Activated T-cell treated with anti-CD3 and anti-CD28 coated beads for 48 hours (primary cell): ENCODE data around the gene DNM1.
A peak's percentile ranks its signal among the peaks of the same experiment; 100 is the strongest.
"Not testable (repeated sequence)": the region's sequence is repeated elsewhere in the genome, so short reads cannot be mapped to it uniquely, and the experiment has no call there.

Experiments used
- DNase-seq: peaks from one replicate; pipeline ENCODE4 v3.0.0-alpha.2; 2020; ENCODE audit warnings: low read depth

DNM1 gene

DNA sequence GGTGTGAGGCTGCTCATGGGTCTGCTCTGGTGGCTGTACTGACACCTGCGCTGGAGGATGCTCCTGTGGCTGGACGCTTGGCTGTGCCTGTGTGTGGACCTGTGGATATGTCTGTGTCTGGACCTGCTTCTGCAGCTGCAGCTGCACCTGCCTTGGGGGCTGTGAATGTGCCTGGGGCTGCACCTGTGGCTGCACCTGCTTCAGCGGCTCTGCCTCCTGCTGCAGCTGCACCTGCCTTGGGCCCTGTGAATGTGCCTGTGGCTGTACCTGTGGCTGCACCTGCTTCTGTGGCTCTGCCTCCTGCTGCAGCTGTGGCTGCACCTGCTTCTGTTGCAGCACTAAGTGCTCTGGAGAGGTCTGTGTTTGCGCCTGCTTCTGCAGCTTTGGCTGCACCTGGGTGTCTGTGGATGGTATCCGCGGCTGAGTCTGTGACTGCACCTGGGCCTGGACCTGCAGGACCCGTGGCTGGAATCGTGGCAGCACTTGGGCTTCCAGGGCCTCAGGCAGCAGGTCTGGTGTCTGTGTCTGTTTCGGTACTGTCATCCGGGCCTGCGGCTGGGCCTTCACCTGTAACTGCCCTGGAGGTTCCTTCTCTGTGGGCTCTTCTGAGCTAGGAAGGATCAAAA, 24.3 kb upstream of the DNM1 start:
- DNase-seq, result no peak

DNA sequence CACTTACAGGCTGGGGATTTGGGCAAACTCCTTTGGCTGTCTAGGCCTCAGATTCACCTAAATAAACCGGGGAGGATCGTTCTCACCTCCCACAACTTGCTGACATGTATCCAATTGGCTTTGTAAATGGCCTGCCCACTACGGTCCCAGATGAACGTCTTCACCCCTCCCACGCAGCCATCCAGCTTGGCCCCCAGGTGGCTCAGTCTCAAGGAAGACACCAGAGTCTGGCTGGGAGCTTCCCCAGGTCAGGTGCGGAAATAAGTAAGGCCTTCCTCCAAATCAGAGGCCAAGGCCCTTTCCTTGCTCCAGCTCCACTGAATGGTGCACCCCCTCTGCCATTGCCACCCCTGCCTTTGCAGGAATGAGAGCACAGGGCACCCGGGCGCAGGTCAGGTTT, 23.2 kb upstream of the DNM1 start:
- DNase-seq, result no peak

DNA sequence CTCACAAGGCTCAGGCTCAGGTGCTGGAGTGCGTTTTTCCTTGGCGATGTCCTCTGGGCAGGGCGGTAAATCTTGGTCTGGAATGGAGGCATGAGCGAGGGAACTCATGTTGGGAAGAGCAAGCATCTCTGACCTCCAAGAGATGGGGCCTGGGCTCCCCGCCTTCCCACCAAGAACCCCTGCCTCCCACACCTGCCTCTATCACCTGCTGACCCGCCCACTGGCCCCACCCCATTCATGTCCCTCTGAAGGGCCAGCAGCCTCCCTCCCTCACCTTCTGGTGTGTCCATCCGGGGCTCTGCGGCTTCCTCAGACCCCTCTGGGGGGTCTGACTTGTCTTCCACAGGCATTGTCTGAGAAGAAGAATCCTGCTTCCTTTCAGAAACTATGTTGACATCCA, 22.7 kb upstream of the DNM1 start:
- DNase-seq, result no peak

DNA sequence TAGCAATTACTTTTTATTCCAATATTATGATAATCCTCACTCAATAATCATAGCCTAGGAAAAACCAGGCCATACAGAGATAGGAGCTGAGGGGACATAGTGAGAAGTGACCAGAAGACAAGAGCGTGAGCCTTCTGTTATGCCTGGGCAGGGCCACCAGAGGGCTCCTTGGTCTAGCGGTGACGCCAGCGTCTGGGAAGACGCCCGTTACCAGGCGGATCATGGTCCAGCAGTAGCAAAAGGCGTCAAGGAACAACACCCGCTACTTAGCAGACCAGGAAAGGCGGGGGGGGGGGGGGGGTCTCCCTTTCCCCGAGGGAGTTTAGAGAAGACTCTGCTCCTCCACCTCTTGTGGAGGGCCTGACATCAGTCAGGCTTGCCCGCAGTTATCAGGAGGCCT, 21.7 kb upstream of the DNM1 start:
- not testable (repeated sequence) for DNase-seq

DNA sequence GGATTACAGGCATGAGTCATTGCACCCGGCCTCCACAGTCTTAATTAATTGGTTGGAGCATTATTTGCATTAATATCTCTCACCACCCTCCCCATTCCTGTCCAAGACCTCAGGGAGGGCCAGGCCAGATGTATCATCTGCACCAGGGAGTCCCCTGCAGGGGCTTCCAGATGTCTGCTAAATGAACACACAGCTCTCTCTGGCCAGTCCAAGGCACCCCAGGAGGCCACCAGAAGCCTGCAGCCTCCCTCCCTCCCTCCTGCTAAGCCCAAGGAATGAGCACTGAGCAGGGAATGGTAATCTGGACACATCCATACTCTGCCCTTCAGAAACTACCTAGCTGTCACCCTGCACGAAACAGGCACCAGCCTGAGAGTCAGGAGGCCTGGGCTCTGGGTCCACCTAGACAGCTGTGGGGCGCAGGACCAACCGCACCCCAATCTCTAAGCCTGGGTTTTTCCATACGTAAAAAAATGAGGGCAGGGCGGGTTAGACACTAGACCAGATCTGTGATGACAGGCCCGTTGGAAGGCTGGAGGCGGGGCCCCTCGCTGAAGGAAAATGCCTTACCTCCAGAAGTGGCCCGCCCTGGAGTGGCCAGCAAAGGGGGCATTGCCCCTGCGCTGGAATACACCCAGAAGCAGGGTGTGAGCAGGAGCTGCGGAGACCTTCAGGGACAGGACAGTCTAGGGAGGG, 20.1 kb upstream of the DNM1 start:
- no peak for DNase-seq

DNA sequence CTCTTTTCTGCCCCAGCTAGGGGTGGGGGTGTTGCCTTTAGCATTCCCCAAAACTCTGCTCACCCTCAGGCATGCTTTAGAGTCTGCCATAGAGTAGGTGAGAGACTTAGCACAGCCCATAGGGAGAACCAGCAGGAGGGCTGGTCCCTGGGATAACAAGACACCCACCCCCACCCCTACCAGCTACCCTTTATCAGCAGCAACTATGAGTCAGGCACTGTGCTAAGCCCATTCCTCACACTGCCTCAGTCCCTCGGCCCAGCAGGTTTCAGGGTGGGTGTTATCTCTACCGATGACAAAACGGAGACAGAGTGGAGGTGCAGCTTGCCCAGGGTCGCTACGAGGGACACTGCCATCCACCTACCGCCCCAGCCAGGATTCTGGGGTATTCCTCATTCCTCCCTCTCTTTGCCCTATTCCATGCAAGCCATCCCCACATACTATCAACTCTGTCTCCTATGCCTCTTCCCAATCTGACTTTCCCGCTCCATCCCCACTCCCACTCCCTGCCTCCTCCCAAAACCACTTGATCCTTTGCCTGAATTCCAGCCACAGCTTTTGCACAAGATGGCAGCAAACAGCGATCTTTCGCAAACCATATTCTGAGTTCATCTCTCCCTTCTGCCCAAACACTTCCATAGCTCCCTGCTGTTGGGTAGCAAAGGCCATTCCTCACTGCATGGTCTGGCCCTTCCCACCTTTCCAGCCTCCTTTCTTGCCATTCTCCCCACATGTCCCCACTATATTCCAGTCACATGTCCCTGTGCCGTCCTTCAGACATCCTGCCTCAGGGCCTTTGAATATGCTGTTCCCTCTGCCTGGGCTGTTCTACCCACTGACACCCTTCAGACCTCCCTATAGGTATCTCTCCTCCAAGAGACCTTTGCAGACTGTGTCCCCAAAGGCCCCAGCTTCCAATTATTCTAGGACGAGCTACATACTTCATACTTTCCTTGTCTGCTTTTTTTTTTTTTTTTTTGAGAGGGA, 16.9 kb upstream of the DNM1 start:
- no peak for DNase-seq

DNA sequence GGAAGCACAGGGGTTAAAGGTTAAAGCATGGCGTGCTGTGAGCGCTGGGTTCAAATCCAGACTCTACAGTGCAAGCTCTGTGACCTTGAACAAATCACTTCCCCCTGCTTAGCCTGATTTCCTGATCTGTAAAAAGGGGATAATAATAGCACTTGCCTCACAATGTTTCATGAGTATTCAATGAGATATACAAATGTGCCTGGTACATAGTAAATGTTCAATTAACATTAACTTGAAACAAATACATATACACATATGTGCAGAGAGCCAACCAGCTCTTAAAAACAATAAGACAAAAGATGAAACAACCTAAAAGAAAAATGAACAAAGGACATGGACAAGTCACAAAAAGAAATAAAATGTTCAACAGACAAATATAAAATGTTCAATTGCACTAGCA, 15.8 kb upstream of the DNM1 start:
- DNase-seq, result no peak

DNA sequence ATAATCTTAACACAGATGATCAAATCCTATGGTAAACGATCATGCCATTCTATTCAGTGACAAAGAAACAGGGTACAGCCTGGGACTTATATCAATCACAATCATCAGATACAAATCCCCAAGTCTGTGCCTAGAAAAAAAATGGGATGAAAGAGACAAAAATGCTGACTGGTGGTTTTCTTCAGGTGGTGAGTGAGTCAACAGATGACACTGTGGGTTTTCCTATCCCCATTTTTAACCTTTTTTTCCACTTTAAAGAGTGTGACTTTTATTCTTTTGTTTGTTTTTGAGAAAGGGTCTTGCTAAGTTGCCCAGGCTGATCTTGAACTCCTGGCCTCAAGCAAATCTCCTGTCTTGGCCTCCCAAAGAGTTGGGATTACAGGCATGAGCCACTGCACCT, 15.0 kb upstream of the DNM1 start:
- DNase-seq, result no peak

DNA sequence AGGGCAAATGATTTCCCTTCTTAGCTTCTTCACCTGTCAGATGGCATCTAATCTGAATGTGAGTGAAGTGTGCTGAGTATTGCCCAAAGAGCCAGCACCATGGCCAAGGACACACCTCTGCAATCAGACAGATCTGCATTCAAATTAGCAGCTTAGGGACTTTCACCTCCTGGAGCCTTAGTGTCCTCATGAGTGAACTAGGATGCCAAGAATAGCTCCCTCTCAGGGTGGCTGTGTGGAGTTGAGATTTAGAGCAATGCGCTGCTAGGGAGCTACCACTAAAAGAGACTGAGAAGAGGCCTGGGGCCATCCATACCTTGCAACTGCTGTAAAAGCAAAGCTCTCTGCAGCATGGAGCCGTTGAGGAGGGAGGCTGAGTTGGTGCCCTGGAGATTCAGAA, 13.2 kb upstream of the DNM1 start:
- DNase-seq, result no peak

DNA sequence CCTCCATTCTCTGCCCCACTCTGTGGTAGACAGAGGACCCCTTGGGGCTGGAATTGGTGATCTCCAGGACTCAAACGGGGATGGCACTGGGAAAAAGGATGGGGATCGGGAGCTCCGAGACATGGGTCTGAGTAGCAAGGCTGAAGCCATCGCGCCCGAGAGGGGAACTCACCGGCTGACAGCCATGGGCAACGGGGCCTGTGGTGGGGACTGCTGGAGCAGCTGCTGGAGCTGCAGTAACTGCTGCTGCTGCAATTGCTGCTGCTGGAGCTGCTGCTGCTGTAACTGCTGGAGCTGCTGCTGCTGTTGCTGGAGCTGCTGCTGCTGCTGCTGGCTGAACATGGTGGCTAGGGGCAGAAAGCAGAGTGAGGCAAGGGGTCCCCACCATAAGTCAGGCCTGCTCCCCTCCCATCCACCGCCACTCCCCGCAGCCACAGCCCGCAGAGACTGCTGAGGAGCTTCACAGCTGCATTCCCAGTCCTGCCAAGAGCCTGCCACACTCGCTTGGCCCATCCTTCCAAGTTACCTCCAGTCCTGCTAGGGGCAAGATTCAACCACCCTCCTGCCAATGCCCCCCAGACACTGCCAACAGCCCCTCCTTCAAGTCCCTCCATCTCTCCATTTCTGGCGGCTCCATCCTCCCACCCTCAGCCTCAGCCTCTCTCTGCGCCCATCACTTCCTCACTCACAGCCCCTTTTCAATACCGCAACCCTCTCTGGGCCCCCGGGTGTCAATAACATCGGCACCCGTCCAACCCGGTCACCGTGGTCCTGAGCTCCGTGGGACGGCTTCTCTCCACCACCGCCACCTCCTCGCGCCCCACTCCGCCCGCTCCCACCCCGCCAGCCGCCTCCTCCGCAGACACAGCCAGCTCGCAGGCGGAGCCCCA, 12.4 kb upstream of the DNM1 start:
- DNase-seq, result no peak

DNA sequence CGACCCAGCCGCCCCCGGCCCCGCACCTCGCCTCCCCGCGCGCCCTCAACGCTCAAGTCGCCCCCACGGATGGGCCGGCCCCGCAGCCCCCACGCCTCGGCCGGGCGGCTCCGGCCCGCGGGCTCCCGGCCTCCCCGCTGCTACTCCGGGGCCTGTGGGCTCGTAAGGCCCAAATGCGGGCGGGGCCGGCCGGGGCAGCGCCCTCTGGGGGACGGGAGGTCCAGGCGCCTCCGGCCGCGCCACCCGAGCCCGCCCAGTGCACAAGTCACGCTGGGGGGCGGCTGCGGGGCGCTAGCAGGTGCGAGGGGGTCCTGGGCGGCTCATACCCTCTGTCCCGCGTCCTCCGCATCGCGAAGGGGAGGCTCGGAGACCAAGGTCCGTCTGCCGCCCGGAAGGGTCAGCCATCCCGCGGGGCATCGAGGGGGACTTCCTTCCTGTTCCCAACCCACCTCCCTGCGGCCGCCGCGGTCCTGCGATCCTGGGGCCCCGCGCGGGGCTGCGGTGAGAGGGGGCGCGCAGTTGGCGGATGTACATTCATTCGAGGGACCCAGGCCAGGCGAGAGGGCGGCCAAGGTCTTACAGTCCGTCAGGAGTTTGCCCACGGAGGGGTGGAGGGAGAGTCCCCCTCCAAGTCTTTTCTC, 11.7 kb upstream of the DNM1 start, which contains the start of gene CIZ1:
TSS of gene CIZ1 (minus strand) at position 167 of the 641 bp plus-strand sequence. CDS start 715 bp downstream, outside the sequence.
- peak; percentile 71 for DNase-seq

DNA sequence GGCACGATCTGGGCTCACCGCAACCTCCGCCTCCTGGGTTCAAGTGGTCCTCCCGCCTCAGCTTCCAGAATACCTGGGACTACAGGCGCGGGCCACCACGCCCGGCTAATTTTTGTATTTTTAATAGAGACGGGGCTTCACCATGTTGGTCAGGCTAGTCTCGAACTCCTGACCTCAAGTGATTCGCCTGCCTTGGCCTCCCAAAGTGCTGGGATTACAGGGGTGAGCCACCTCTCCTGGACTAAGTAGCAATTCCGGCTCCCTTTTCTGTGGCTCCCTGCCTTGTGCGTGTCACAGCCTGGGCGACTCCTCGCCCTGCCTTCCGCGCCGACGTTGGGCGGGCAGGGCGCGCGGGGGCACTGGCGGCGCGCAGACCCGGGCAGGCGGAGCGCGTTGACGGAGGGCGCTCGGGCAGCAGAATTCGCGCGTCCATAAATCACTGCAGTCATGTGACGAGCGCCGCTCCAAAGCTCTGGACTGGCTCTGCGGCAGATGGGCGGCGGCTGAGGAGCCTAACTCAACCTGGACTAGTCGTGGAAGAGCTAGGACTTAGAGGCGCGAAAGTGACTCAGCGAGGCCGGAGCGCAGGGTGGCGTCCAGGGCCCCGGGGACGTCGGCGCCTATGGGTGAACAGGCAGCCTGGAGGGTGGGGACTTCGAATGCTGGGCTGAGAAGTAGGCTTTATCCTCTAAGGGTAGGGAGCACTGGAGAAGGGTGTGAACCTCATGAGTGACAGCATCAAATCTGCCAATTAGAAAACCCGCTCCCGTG, 10.4 kb upstream of the DNM1 start:
- peak; percentile 62 for DNase-seq

DNA sequence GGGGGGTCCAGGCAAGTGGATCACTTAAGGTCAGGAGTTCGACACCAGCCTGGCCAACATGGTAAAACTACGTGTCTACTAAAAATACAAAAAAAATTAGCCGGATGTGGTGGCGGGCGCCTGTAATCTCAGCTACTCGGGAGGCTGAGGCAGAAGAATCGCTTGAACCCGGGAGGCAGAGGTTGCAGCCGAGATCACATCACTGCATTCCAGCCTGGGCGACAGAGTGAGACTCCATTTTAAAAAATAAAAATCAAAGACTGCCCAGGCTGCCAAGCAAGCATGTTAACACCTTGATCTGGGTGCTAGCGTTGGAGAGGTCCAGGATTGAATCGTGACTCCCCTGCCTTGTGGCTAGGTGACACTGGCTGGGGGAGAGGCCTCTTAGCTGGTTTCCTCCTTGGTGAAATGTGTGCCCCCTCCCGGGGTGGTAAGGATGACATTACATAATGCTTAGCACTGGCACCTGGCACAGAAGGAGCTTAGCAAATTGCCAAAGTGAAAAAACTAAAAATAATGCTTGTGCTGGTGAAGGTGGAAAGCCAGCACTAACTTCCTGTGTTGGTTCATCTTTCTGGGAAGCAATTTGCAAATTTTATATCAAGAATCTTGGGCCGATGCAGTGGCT, 9.6 kb upstream of the DNM1 start:
- no peak for DNase-seq

DNA sequence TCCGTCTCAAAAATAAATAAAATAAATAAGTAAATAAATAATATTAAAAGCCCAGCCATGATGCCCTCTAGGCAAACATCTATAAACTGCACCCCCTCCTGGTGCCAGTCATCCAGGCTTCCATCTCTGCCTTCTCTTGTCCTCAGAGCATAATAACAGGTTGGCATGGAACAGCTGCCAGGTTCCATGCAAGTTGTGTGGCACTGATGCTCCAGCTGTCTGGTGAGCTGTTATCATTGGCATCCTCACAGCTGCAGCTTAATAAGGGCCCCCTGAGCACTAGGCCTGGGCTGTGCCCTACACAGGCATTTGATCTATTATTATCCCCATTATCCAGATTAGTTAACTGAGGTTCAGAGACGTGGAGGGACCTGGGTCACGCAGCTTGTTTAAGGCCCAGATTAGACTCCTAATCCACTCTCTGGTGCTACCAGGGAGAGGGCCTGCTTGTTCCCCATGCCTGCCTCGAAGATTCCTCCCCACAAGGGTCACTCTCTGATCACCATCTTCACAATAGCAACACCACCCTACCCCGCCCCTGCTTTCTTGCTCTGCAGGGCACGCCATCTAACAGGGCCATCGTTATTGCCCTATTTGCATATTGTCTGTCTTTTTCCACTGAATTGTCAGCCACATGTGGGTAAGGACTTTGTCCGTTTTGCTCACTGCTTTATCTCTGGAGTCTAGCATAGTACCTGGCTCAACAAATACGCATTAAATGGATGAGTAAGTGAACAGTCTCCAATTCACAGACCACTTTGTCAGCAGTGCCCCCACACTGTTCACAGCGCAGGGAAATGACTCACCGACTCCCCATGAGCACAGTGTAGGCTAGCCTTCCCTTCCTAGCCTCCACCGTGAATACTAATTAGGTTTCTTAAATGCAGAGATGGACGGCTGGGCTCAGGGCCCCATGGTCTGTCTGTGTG, 1.5 kb upstream of the DNM1 start:
- DNase-seq, result no peak

DNA sequence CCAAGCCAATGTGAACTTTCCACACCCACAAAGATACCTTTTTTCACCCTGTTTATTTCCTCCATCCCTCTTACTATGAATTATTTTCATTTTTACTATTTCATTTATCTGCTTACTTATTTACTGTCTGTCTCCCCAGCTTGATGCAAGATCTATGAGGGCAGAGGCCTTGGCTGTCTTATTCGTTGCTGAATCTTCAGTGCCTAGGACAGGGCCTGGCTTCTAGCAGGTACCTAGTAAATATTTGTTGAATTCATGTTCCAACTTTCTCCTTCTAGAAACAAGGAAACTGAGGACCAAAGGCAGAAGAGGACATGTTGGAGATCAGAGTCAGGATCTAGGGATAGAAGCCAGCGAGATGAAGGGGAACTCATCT, 543 bp upstream of the DNM1 start:
- DNase-seq, result no peak

DNA sequence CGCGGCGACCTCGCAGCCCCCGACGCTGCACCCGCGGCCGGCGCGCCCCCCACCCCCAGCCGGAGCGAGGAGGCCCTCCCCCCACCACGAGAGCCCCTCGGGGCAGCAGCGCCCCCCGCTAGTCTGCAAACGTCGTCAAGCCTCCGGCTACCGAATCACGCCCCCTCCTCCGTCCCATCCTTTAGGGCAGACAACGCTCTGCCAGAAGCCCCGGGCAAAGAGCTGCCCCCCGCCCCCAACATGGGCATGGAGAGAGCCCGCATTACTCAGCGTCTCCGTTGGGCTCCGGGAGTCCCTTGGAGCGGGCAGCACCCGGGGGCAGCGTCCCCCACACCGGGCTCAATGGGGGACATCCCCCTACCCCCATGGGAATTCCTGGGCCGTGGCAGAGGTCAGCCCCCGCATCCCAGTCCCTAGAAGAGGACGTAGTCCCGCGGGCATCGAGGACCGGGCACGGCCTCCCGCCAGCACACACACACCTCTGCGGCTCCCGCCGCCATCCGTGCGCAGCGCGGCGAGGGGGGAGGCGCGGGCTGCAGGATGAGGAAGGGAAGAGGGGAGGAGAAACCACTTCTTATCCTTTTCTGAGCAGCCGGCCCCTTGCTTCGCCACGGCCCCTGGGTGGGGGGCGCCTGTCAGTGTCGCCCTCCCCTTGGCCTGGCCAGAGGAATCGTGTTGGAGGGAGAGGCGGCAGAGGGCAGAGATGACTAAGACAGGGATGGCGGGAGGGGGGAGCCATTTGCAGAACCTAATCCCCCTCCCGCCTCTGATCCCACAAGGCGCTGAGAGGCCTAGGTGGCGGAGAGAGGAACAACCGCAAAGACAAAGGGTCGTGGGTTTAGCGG, 750 bp downstream of the DNM1 start:
- no peak for DNase-seq

DNA sequence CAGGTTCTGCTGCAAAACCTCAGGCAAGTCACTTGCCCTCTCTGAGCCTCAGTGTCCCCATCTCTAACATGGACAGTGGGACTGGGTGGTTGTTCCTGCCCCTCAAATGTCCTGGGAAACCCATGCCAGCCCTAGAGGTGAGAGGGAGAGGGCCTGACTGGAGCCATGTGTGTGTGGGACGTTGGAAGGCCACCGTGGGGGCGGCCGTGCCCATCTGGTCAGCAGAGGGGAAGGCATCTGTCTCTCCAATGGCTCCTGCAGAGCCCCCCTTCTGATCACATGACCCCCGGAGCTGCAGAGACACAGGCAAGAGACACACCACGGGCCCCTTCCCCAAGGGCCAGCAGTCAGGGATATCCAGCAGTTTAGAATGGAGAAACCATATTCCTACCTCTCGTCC, 1.7 kb downstream of the DNM1 start:
- no peak for DNase-seq
